Epithelial cell of umbilical artery (primary cell): ENCODE results near the gene ZC3H6. TPM values are rescaled to one million over a fixed set of nuclear protein-coding genes. Genes with fewer than 3 reads are reported as not detected.

ENCODE experiments used
- total RNA-seq: library from RNA; depleted of rRNA; stranded (reverse); fragments of >200 nt; gene quantifications from 2 replicates; pipeline ENCODE4 v1.2.3, GENCODE V29; 2014

Gene ZC3H6
- total RNA-seq: 1.4 and 1.9 TPM in 2 replicates

GRCh38 chr2:112275311-112275886 is at the start of gene ZC3H6:
Gene ZC3H6, plus strand, starts transcription at chr2:112275597. Its CDS starts 398 bp downstream, at chr2:112275995.

GRCh38 chr2:112254466-112255240 is 20.7 kb upstream of the ZC3H6 start, which contains the start of gene ZC3H8:
Gene ZC3H8, minus strand, starts transcription at chr2:112255042. Its CDS starts 61 bp downstream, at chr2:112254981.

Other genes starting within 250 kb of the ZC3H6 start
- 27.6 and 48.3 TPM in 2 replicates for gene TMEM87B, start 220.3 kb upstream of the ZC3H6 start, total RNA-seq
- gene FBLN7, start 137.2 kb upstream of the ZC3H6 start, total RNA-seq: 1.8 and 1.9 TPM in 2 replicates
- gene ZC3H8, start 20.6 kb upstream of the ZC3H6 start, total RNA-seq: 3.3 and 10.1 TPM in 2 replicates
- gene RGPD8, start 158.0 kb downstream of the ZC3H6 start, total RNA-seq: 8.8 and 16.3 TPM in 2 replicates
- 36.3 and 40.0 TPM in 2 replicates for gene TTL, start 206.6 kb downstream of the ZC3H6 start, total RNA-seq